GM12878 (cell line): ENCODE data around the gene HAGHL. TPM values are rescaled to one million over a fixed set of nuclear protein-coding genes. Genes with fewer than 3 reads are reported as not detected.

Experiments
- ATAC-seq: fragments of 200-7000 bp; cut with Tn5 transposase; 3 replicates; pipeline ENCODE4 v1.9.1; 2020; ENCODE audit warnings: mild to moderate bottlenecking, moderate library complexity
- BruUV-seq: library from RNA; stranded (reverse); fragments of 400-500 nt; replicated peaks from 2 replicates; lab custom pipeline; 2021; lab: Mats Ljungman, UMichigan
- CTCF ChIA-PET: fragments of 300-600 bp; sonication (Branson Sonifier 250); formaldehyde crosslinking; extraction: SDS; loops from one replicate; lab custom pipeline; 2021; ENCODE audit warnings: inconsistent platforms; lab: Yijun Ruan, JAX
- POLR2A ChIA-PET: fragments of 350-600 bp; formaldehyde crosslinking; extraction: SDS; loops from one replicate; lab custom pipeline; 2021; ENCODE audit warnings: inconsistent platforms; lab: Charles Lee
- RAD21 ChIA-PET: fragments of 300-600 bp; sonication (Branson Sonifier 250); formaldehyde crosslinking; loops from one replicate; lab custom pipeline; 2023; ENCODE audit warnings: antibody characterized with exemption; ENCODE audit not compliant: unreplicated experiment; lab: Charles Lee
- SMC1A ChIA-PET: fragments of 300-600 bp; sonication (Branson Sonifier 250); formaldehyde crosslinking; loops from one replicate; lab custom pipeline; 2023; ENCODE audit not compliant: unreplicated experiment, uncharacterized antibody; lab: Charles Lee
- DNase-seq: peaks from one replicate; pipeline ENCODE4 v3.0.0-alpha.2; 2011; ENCODE audit warnings: low read depth, low spot score
- FAIRE-seq: peaks from 3 replicates; lab custom pipeline; 2011; peaks lifted over from hg19 to GRCh38; lab: Jason Lieb, UNC
- H2AFZ ChIP-seq: 2 replicates; pipeline ENCODE4 v1.6.0; 2011; ENCODE audit warnings: low read depth, low read length, control low read depth; ENCODE audit not compliant: control insufficient read depth
- H3K27ac ChIP-seq: 2 replicates; pipeline ENCODE4 v1.5.1; 2011; ENCODE audit warnings: control low read depth; ENCODE audit not compliant: control insufficient read depth, insufficient read depth
- H3K27me3 ChIP-seq, 2 experiments: replicated peaks in 1 of 2; 2 replicates each; pipeline versions ENCODE4 v1.6.0 to v1.6.1; 2011; ENCODE audit warnings: low read length in 1 of 2; ENCODE audit not compliant: control insufficient read depth in 2 of 2, insufficient read depth in 2 of 2
- H3K36me3 ChIP-seq, 2 experiments: 2 replicates each; pipeline ENCODE4 v1.5.1; 2011; ENCODE audit warnings: low read length in 1 of 2; ENCODE audit not compliant: control insufficient read depth in 2 of 2, insufficient read depth in 2 of 2
- H3K4me1 ChIP-seq: 2 replicates; pipeline ENCODE4 v1.6.1; 2011; ENCODE audit warnings: mild to moderate bottlenecking, low read length, moderate library complexity, mixed read lengths; ENCODE audit not compliant: control insufficient read depth, insufficient read depth
- H3K4me2 ChIP-seq: 2 replicates; pipeline ENCODE4 v1.6.0; 2011; ENCODE audit warnings: control low read depth; ENCODE audit not compliant: control insufficient read depth, insufficient read depth
- H3K4me3 ChIP-seq: fragments of 200-600 bp; sonication (generic); 2 replicates; pipeline ENCODE4 v1.5.1; 2016
- H3K79me2 ChIP-seq: 2 replicates; pipeline ENCODE4 v1.6.0; 2011; ENCODE audit warnings: low read length; ENCODE audit not compliant: control insufficient read depth, insufficient read depth
- H3K9ac ChIP-seq: 2 replicates; pipeline ENCODE4 v1.8.0; 2011; ENCODE audit warnings: low read length, control low read depth, mixed read lengths; ENCODE audit not compliant: control insufficient read depth, insufficient read depth
- H3K9me3 ChIP-seq: replicated peaks from 3 replicates; pipeline ENCODE4 v1.5.1; 2011; ENCODE audit warnings: mild to moderate bottlenecking, low read length; ENCODE audit not compliant: control insufficient read depth, insufficient read depth
- H4K20me1 ChIP-seq: 2 replicates; pipeline ENCODE4 v1.6.0; 2011; ENCODE audit not compliant: control insufficient read depth, insufficient read depth
- EP300 ChIP-seq, 2 experiments: fragments of 150-350 bp in 1 of 2; IDR thresholded peaks; 2 replicates each; pipeline ENCODE4 v1.6.1; 2011 to 2012; ENCODE audit warnings: low read depth in 2 of 2, low read length in 2 of 2, borderline replicate concordance in 1 of 2, improper control_type of control experiment in 1 of 2, inconsistent platforms in 1 of 2; ENCODE audit not compliant: control insufficient read depth in 1 of 2
- RUNX3 ChIP-seq: IDR thresholded peaks from 2 replicates; pipeline ENCODE4 v1.6.1; 2012; ENCODE audit warnings: low read length, inconsistent platforms
- SMAD5 ChIP-seq: IDR thresholded peaks from 2 replicates; pipeline ENCODE4 v1.6.1; 2016; ENCODE audit warnings: antibody characterized with exemption, low read depth
- STAT1 ChIP-seq: fragments of 450-650 bp; conservative IDR thresholded peaks from 2 replicates; pipeline ENCODE4 v1.6.1; 2014; ENCODE audit warnings: antibody characterized with exemption, mild to moderate bottlenecking
- WGBS: methylation state at CpG from one replicate; pipeline ENCODE4 v1.1.6; 2016; ENCODE audit warnings: low lambda C conversion rate; ENCODE audit not compliant: insufficient replicate concordance, insufficient coverage; ENCODE audit errors: missing lambda C conversion rate; 5-methylcytosine and 5-hydroxymethylcytosine counted together
- in situ Hi-C: fragments of 300-500 bp; cut with MboI; formaldehyde crosslinking; loops from 9 replicates; pipeline ENCODE4 v1.14.3; 2018; ENCODE audit warnings: mixed read lengths
- intact Hi-C: fragments of 100-400 bp; cut with micrococcal nuclease; formaldehyde crosslinking; loops from one replicate; pipeline ENCODE4 v1.14.2; 2022; ENCODE audit not compliant: unreplicated experiment
- polyA plus RNA-seq, 11 experiments: library from polyadenylated mRNA; depleted of rRNA in 4 of 11; unstranded in 6 of 11; stranded (reverse) in 5 of 11; fragments of >200 nt; fragmentation: Nextera tagmentation in 4 of 11; fragmentation: Illumina TruSeq in 1 of 11; extraction: Ambion mirVana in 4 of 11; extraction: Trizol in 1 of 11; gene quantifications; 1 replicate in 1 of 11; 2 replicates in 10 of 11; pipeline versions ENCODE4 v1.2.1 to v1.2.3, GENCODE V29; 2011 to 2016; ENCODE audit warnings: inconsistent platforms in 2 of 11, missing spikeins in 2 of 11, low read depth in 1 of 11
- total RNA-seq, 4 experiments: library from RNA; depleted of rRNA in 3 of 4; stranded (reverse); fragments of >200 nt in 3 of 4; fragmentation: Illumina TruSeq in 1 of 4; extraction: Trizol in 1 of 4; gene quantifications; 2 replicates each; pipeline versions ENCODE4 v1.2.1 to v1.2.3, GENCODE V29; 2013 to 2021
- TF ChIP-seq, protein P1 (sequence below): fragments of 450-650 bp; IDR thresholded peaks from 2 replicates; pipeline ENCODE4 v1.6.1; 2016; ENCODE audit warnings: mild to moderate bottlenecking, moderate library complexity, borderline replicate concordance

HAGHL gene
- total and polyA plus RNA-seq, 10 of the 15 experiments (the other 5 are each of a cell fraction or from before 2014, with no cell fraction given), result 0.23 to 44.6 (median 16.4) TPM

DNA sequence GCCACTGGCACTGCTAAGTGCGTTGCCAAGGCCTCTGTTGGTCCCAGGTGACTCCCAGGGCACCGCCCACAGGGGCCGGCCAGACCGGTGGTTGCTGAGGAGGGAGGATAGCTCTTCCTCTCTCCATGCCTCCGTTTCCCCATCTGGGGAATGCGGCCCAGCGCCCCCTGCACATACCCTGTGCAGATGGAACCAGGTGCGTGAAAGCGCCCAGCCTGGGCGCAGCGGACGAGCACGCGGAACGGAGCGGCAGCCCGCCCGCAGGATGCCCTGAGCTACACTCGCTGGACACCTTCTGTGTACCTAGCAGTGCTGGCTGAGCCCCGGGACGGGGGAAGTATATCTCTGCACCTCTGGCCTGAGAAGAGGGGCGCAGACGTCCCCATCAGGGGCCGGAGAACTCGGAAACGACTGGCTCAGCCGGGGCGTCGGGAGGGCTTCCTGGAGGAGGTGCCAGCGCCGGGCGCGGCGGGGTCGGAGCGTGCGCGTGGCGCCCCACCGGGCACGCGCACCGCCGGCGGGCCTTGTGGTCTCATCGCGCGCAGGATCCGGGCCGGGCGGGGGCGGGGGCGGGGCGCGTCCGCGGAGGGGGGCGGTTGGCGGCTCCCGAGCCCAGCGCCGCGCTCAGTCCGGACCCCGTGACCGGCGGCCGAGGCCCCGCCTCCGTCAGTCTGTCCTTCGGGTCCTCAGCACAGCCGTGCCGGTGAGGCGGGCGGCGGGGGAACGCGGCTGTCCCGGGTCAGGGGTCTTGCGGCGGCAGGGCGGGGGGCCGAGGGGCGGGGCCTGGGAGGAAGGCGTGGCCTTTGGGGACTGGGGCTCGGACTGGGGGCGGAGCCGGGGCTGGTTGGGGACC is at the start of gene HAGHL, which contains the start of gene CCDC78 (continued):
- TF ChIP-seq, protein P1, sequence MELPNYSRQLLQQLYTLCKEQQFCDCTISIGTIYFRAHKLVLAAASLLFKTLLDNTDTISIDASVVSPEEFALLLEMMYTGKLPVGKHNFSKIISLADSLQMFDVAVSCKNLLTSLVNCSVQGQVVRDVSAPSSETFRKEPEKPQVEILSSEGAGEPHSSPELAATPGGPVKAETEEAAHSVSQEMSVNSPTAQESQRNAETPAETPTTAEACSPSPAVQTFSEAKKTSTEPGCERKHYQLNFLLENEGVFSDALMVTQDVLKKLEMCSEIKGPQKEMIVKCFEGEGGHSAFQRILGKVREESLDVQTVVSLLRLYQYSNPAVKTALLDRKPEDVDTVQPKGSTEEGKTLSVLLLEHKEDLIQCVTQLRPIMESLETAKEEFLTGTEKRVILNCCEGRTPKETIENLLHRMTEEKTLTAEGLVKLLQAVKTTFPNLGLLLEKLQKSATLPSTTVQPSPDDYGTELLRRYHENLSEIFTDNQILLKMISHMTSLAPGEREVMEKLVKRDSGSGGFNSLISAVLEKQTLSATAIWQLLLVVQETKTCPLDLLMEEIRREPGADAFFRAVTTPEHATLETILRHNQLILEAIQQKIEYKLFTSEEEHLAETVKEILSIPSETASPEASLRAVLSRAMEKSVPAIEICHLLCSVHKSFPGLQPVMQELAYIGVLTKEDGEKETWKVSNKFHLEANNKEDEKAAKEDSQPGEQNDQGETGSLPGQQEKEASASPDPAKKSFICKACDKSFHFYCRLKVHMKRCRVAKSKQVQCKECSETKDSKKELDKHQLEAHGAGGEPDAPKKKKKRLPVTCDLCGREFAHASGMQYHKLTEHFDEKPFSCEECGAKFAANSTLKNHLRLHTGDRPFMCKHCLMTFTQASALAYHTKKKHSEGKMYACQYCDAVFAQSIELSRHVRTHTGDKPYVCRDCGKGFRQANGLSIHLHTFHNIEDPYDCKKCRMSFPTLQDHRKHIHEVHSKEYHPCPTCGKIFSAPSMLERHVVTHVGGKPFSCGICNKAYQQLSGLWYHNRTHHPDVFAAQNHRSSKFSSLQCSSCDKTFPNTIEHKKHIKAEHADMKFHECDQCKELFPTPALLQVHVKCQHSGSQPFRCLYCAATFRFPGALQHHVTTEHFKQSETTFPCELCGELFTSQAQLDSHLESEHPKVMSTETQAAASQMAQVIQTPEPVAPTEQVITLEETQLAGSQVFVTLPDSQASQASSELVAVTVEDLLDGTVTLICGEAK, result no peak
- TF ChIP-seq RUNX3 (no peak), SMAD5 (no peak), EP300 (IDR thresholded peaks at IDR 0.05; ENCODE audit: borderline replicate concordance in 1 of 2, control insufficient read depth in 1 of 2, low read depth in 2 of 2, low read length in 2 of 2) (no peak)

DNA sequence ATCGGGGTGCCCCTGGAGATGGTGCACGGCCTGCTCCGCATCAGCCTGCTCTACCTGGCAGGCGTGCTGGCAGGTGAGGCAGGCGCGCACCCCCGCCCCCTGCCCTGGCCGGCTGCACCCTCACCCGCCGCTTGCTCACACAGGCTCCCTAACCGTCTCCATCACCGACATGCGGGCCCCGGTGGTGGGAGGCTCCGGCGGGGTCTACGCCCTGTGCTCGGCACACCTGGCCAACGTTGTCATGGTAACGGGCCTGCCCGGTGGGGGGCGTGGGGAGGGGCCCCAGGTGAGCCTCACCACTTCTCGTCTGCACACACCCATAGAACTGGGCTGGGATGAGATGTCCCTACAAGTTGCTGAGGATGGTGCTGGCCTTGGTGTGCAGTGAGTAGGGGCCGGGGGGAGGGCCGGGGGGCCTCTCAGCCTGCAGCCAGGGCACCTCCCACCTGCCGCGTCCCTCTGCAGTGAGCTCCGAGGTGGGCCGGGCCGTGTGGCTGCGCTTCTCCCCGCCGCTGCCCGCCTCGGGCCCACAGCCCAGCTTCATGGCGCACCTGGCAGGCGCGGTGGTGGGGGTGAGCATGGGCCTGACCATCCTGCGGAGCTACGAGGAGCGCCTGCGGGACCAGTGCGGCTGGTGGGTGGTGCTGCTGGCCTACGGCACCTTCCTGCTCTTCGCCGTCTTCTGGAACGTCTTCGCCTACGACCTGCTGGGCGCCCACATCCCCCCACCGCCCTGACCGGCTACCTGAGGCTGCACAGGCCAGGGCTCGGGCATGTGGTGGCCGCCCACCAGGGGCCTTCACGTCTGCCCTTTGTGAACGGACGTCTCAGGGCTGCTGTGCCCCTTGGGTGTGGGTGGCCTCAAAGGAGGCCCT is 49.4 kb upstream of the HAGHL start:
- WGBS, result 67% methylated on average over 54 of the region's 57 CpGs
- no peak for FAIRE-seq
- Histone ChIP-seq H4K20me1 (peaks cover 6% of the 10 kb centered on the region; the same call in 1 of the 2 replicates), H3K4me3 (no peak overlapping the region), H3K4me1 (peaks cover 7% of the 10 kb centered on the region), H3K9ac (no peak overlapping the region)
- CTCF ChIA-PET, result no interaction called here
- POLR2A ChIA-PET, result no interaction called here
- intact Hi-C loops, result no loop called here
- TF ChIP-seq STAT1, result no peak
- TF ChIP-seq, all 136 proteins: peak for 0
- H3K4me2 ChIP-seq, result no peak overlapping the region
- no peak for ATAC-seq
- no peaks in the 10 kb centered on the region for H3K27me3 ChIP-seq
- ChIA-PET SMC1A (no interaction called here), RAD21 (no interaction called here)
- H3K36me3 ChIP-seq, result peaks cover under 1 to 6% of the 10 kb centered on the region in 2 experiments; a peak in 2 of 4 replicates
- H3K79me2 ChIP-seq, result peaks cover 14% of the 10 kb centered on the region
- in situ Hi-C loops, result no loop called here
- BruUV-seq, result no TSS peak
- DNase-seq, result no peak
- H3K9me3 ChIP-seq, result no peaks in the 10 kb centered on the region
- H3K27ac ChIP-seq, result no peak overlapping the region
- H2AFZ ChIP-seq, result no peak overlapping the region
